ENCODE measurements around the gene FUNDC2.

Gene FUNDC2

DNA sequence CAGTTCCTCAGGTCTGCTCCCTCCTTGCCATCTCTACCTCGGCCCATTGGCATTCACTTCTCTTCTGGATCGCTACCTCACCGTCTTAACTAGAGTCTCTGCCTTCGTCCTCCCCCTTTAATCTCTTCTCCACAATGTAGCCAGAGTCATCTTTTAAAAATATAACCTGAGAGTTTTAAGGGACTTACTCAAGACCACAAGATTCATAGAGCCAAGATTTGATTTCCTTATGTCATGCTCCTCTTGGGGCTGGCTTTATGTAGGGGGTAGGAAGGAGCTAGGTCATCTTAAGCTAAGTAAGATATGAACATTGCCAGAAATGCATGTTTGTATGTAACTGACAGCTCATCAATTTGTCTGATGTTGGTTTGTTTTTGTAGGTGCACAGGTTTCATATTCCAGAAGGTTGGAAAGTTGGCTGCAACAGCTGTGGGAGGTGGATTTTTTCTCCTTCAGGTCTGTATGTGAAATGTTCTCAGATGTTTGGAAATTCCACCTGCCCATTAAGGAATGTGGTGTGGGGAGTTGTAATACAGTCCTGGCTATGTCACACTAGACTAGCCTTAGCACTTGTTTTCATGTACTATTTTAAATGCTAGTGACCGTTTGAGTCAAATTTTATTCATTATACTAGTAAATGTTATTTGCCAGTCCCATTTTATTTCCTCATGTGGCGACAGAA is 19.6 kb downstream of the FUNDC2 start:
- Mint-ChIP-seq H3K36me3 (peaks cover 8 to 9% of the 10 kb centered on the region in 2 donors), H3K27me3 (no peaks in the 10 kb centered on the region), H3K9me3 (no peaks in the 10 kb centered on the region), H3K27ac (no peak overlapping the region), H3K4me3 (no peak overlapping the region), H3K4me1 (peaks cover 5 to 6% of the 10 kb centered on the region in 2 donors)
- no peak for ATAC-seq (replicated peaks)
- DNase-seq = no peak

DNA sequence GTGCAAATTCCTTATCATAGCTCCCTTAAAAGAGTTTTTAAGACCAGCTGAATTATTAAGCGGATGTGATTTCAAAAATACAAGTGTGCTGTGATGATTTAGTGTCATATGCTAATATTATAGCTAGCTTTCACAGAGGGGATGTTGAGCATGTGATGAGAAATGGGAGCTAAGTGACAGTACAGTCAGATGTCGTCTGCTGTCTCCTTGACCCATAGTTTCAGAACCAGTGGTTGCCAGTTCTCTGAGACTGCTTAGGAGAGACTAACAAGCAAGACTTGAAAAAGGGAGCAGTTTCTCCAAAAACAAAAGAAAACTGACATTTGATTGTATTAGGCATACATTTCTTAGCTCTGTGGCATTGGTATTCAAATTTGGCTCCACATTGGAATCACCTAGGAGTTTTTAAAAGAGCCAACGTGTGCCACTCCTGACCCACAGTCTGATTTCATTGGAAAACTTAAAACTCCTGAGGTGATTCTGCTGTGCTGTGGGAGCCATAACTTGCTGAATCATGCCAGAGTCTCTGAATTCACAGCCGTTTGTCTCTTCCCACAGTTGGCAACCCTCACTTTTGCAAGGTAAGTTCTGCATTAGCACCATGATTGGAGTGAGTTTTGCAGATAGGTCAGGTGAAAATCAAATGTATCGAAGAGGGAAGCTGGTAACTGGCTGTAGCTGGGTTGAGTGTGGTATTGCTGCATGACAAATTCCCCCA is 20.3 kb downstream of the FUNDC2 start:
- Mint-ChIP-seq H3K4me3 (no peak overlapping the region), H3K27ac (no peak overlapping the region)

DNA sequence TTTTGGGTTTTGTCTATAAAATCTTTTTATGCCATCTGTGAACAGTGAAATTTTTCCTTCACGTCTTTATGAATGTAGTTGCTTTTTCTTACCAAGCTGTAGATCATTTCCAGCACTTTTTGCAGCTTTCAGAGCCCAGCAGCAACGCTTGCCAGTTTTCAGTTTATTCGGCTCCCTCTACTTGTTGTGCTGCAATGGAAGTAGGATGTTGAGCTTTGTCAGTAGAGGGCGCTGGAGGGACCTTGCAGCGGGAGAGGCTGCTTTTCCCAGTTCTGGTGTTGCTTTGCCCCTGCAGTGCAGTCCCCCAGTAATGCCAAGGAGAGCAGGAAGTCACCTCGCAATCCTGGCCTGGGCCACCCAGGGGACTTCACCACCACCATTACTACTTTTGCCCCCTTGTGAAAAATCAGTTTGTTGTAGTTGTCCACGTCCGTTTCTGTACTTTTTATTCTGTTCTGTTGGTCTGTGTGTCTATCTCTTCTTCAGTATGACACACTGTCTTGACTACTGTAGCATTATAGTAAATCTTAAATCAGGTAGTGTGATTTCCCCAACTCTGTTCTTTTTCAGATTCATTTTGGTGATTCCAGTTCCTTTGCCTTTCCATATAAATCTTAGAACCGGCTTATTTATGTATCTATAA is 22.5 kb downstream of the FUNDC2 start:
- peak in 1 of 2 donors; percentile 33 for ATAC-seq (replicated peaks)
- Mint-ChIP-seq H3K4me3 (no peak overlapping the region), H3K9me3 (no peaks in the 10 kb centered on the region)

More for the DNA sequence above, 20.3 kb downstream of the FUNDC2 start:
- ATAC-seq (replicated peaks) (no peak), DNase-seq (no peak)
- Mint-ChIP-seq H3K9me3 (no peaks in the 10 kb centered on the region), H3K27me3 (no peaks in the 10 kb centered on the region), H3K36me3 (peaks cover 11 to 13% of the 10 kb centered on the region in 2 donors), H3K4me1 (peaks cover 5 to 6% of the 10 kb centered on the region in 2 donors)

DNA sequence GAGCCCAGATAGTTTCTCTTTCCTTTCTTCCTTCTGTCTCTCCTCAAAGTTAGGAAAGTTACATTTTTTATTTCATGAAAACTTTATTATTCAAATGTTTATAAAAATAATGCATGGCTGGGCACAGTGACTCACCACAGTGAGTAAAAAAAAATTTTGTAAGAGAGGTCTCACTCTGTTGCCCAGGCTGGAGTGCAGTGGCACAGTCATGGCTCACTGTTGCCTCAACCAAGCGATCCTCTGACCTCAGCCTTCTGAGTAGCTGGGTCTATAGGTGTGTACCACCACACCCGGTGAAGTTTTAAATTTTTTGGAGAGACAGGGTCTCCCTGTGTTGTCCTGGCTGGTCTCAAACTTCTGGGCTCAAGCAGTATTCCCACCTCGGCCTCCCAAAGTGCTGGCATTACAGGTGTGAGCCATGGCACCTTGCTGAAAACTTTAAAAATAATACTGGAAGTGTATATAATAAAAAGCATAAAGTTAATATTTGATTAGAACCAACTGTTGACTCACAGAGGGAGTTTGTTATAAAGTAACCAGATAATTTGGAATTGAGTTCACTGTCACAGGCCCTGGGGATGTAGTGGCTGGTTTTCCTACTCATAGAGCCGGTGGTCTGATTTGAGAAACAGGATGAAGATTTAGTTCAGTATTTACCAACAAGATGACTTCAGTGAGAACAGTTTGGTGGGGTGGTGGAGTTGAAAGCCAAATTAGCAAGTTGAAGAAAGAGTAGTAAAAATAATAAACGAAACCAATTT is 26.3 kb downstream of the FUNDC2 start:
- peaks cover 0 to 7% of the 10 kb centered on the region in 2 donors for H3K4me1 Mint-ChIP-seq

More for the DNA sequence above, 22.5 kb downstream of the FUNDC2 start:
- no peak for DNase-seq
- Mint-ChIP-seq H3K36me3 (peaks cover 11 to 14% of the 10 kb centered on the region in 2 donors), H3K27me3 (no peaks in the 10 kb centered on the region), H3K4me1 (peaks cover 4% of the 10 kb centered on the region in 2 donors), H3K27ac (no peak overlapping the region)

DNA sequence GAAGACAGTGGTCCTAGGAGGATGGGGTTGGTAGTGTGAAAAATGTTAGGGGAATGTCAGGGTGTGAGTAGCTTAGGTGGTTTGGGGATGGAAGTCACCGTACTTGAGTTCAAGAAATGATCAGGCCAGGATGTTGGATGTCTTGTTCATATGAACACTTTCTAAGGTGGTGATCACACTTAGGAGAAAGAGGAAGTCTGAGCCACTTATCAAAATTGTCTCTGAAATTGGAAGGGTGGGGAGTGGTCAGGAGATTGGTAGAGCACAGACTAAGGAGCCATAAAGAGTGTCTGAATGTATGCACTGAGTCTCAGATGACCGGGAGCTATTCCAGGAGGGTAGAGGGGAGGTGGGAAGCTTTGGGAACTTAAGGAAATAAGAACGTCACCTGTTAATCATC is 27.0 kb downstream of the FUNDC2 start:
- peaks cover 0 to 7% of the 10 kb centered on the region in 2 donors for H3K4me1 Mint-ChIP-seq
- ATAC-seq (replicated peaks) (no peak), DNase-seq (no peak)
- H3K9me3 Mint-ChIP-seq = no peaks in the 10 kb centered on the region
- peak overlapping the region; percentile 11 for H3K27ac Mint-ChIP-seq
- no peak overlapping the region for H3K4me3 Mint-ChIP-seq
- peaks cover 7 to 12% of the 10 kb centered on the region in 2 donors for H3K36me3 Mint-ChIP-seq
- no peaks in the 10 kb centered on the region for H3K27me3 Mint-ChIP-seq

More for the DNA sequence above, 26.3 kb downstream of the FUNDC2 start:
- Mint-ChIP-seq H3K27me3 (no peaks in the 10 kb centered on the region), H3K4me3 (no peak overlapping the region), H3K27ac (no peak overlapping the region), H3K36me3 (peaks cover 7 to 12% of the 10 kb centered on the region in 2 donors), H3K9me3 (no peaks in the 10 kb centered on the region)
- DNase-seq (no peak), ATAC-seq (replicated peaks) (peak in 1 of 2 donors; percentile 41)

DNA sequence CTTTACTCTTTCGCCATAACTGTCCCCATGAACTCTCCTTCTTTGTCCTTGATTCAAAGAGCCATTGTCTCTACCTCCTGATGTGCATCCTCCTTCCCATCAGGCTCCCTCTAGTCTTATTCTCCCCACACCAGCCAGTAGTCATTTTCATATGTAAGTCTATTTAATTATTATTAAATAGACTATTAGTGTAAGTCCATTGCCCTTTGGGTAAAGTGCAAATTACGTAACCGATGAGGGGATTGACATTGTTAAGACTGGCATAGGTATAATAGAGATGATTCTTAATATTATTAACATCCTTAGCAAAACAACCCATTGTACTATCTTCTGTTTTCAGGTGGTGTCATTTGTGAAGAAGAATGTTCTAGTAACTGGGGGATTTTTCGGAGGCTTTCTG is 27.6 kb downstream of the FUNDC2 start:
- Mint-ChIP-seq H3K4me1 (peaks cover 0 to 6% of the 10 kb centered on the region in 2 donors), H3K27ac (no peak overlapping the region), H3K9me3 (no peaks in the 10 kb centered on the region), H3K36me3 (peaks cover 7 to 12% of the 10 kb centered on the region in 2 donors), H3K27me3 (no peaks in the 10 kb centered on the region), H3K4me3 (no peak overlapping the region)
- DNase-seq = no peak
- no peak for ATAC-seq (replicated peaks)

DNA sequence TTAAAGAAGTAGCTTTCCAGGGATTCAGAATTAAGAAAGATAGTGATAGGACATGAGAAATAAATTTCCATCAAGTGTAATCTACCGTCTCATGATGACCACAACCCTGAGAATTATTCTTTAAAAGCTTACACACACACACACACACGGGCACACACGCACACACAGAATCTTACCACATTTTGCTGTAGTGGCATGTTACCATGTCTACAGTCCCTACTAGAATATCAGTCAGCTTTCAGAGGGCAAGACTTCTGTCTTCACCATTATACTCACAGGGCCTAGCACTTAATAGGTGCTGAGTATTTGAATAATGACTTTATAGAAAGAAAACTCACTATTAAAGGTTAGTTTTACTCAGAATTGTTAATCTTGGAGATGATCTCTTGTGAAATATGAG is 28.9 kb downstream of the FUNDC2 start:
- H3K27me3 Mint-ChIP-seq = no peaks in the 10 kb centered on the region
- peaks cover 0 to 5% of the 10 kb centered on the region in 2 donors for H3K4me1 Mint-ChIP-seq
- peaks cover 5 to 12% of the 10 kb centered on the region in 2 donors for H3K36me3 Mint-ChIP-seq
- H3K9me3 Mint-ChIP-seq = no peaks in the 10 kb centered on the region
- DNase-seq (no peak), ATAC-seq (replicated peaks) (no peak)
- H3K4me3 Mint-ChIP-seq = no peak overlapping the region
- H3K27ac Mint-ChIP-seq = no peak overlapping the region

DNA sequence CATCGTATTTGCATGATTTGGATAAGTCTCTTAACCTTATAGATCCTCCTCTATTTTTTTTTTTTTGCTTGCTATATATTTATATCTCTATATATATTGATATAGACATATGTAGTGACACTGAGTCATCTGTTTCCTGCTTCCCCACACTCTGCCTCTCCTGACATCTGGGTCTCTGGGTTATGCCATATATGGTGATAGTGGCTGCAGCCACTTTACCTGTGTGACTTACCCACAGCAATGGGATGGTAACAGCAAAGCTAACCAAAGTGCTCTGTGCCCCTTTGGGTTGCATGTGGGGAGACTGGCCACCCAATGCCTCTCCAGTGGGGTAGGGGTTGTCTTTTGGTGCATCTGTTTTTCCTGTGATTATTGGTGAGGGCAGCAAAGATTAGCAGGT is 29.8 kb downstream of the FUNDC2 start:
- H3K4me3 Mint-ChIP-seq = no peak overlapping the region
- DNase-seq = no peak

DNA sequence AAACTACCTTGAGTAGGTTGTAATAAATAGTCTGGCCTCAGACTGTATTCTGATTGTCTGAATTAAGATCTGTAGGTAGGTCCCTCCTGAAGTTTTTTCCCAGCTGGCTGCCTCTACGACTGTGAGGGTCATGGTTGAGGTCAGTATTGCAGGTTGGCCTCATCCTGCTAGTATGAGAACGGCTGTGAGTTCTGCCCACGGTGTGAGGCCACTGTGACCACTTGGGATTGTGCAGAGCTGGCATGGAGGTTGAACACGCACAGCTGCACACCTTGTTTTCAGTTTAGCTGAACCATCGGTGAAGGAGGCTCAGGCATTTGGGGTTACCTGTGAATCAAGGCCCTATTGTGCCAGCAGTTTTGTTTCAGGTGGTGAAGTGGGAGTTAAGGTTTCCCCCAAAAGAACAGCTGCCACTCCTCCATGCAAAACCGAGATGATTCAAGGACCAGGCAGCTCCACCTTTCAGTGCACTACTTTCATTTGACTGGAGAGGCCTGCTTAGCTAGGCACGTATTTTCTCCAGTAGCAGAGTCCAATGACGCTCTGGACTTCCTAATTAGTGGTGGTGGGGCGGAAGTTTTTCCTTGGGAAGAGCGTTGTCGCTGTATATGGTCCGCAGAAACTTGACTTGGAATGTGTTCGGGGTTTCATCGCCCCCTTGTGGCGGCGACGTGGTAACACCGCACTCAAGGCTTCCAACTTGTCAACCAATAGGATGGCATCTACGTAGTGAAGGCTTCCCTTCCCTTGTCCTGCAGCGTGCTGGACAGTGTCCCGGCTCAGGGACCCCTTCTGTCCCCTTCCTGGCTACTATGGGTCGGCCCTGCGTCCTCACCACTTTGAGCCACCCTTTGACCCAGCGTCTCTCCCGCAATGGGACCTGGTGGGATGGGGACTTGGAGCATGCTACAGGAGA is 30.5 kb downstream of the FUNDC2 start:
- no peaks in the 10 kb centered on the region for H3K9me3 Mint-ChIP-seq
- peaks cover 0 to 5% of the 10 kb centered on the region in 2 donors for H3K4me1 Mint-ChIP-seq
- peak overlapping the region; percentile 81 for H3K27ac Mint-ChIP-seq
- H3K27me3 Mint-ChIP-seq = no peaks in the 10 kb centered on the region
- DNase-seq (peak; percentile 16), ATAC-seq (replicated peaks) (peak; percentile 78 to 85)
- H3K36me3 Mint-ChIP-seq = peaks cover 1 to 7% of the 10 kb centered on the region in 2 donors
- H3K4me3 Mint-ChIP-seq = peak overlapping the region; percentile 70 to 71

More for the DNA sequence above, 29.8 kb downstream of the FUNDC2 start:
- H3K36me3 Mint-ChIP-seq = peaks cover 4 to 11% of the 10 kb centered on the region in 2 donors
- no peak for ATAC-seq (replicated peaks)
- H3K27me3 Mint-ChIP-seq = no peaks in the 10 kb centered on the region
- H3K4me1 Mint-ChIP-seq = peaks cover 0 to 5% of the 10 kb centered on the region in 2 donors
- no peaks in the 10 kb centered on the region for H3K9me3 Mint-ChIP-seq
- no peak overlapping the region for H3K27ac Mint-ChIP-seq

DNA sequence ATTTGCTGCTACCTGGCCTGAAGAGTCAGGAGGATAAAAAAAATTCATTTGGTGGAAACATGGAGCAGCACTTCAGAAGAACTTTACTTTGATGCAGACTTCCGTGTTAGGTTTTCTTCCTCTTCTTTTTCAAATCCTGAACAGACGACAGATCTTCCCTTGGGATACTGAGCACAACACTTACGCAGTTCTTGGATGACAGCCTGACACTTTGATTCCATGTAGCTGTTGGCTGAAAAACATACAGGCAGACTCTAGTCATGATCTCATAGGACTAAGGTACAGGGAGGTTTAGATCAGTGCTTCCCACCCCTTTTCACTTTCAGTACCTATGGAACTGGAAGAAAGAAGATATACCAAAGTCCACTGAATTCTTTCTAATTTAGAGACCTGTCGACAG is 35.1 kb downstream of the FUNDC2 start:
- H3K4me3 Mint-ChIP-seq = no peak overlapping the region
- no peaks in the 10 kb centered on the region for H3K27me3 Mint-ChIP-seq
- peaks cover 0 to 1% of the 10 kb centered on the region in 2 donors for H3K36me3 Mint-ChIP-seq
- H3K9me3 Mint-ChIP-seq = no peaks in the 10 kb centered on the region
- ATAC-seq (replicated peaks) (no peak), DNase-seq (no peak)
- H3K27ac Mint-ChIP-seq = no peak overlapping the region
- peaks cover 0 to 5% of the 10 kb centered on the region in 2 donors for H3K4me1 Mint-ChIP-seq

DNA sequence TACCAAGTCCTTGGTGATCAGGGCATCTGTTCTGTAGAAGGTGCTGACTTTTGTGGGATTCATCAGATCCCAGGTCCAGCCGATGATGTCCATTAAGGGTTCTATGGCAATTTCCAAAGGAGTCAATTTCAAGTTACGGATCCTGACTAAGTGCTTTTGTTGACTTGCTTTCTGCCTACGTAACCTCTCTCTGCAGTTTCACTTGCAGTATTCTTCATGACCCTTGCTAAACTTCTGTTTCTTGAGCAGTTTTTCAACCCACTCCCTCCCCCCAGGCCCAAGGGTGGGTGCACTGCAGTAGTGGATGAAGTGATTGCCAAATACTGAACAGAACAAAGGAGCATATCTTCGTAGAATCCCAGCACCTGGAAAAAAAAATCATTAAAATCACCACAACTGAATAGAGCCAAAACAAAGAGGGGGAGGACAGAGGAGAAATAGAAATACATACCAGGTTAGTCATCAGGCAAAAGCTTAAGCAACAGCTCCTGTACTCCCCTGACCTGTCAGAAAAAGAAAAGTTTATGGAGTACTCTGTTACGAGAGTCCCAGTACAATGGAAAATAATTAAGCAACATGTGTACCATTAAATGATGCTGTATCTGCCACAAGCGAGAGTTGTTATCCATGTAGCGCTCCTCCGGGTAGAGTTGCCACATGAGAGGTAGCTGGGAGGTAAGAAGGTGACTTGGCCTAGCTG is 38.5 kb downstream of the FUNDC2 start:
- H3K36me3 Mint-ChIP-seq = peaks cover 0 to 1% of the 10 kb centered on the region in 2 donors
- peaks cover 5 to 9% of the 10 kb centered on the region in 2 donors for H3K4me1 Mint-ChIP-seq
- no peaks in the 10 kb centered on the region for H3K9me3 Mint-ChIP-seq
- DNase-seq (no peak), ATAC-seq (replicated peaks) (no peak)
- no peaks in the 10 kb centered on the region for H3K27me3 Mint-ChIP-seq
- no peak overlapping the region for H3K4me3 Mint-ChIP-seq
- no peak overlapping the region for H3K27ac Mint-ChIP-seq

DNA sequence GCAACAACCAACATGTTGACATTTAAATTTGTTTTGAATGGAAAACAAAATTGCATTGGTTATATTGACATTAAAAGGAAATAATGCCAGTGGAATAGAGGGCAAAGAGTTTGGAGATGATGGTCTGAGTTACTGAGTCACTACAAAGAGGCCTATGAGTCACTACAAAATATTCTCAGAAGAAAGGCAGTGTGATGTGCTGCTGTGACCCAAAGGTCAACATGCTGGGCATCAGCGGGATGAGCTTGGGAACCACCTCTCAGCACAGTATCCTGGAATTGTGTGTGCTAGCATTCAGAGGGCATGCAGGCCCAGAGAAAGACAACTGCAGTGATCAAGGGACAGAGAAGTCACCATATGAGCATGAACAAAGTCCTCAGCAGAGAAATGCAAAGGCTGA is 41.5 kb downstream of the FUNDC2 start:
- H3K4me3 Mint-ChIP-seq = peak overlapping the region in 1 of 2 donors; percentile 30
- H3K9me3 Mint-ChIP-seq = no peaks in the 10 kb centered on the region
- peaks cover 0 to 4% of the 10 kb centered on the region in 2 donors for H3K36me3 Mint-ChIP-seq
- H3K27ac Mint-ChIP-seq = no peak overlapping the region
- DNase-seq (no peak), ATAC-seq (replicated peaks) (no peak)
- peaks cover 7 to 16% of the 10 kb centered on the region in 2 donors for H3K4me1 Mint-ChIP-seq
- no peaks in the 10 kb centered on the region for H3K27me3 Mint-ChIP-seq

DNA sequence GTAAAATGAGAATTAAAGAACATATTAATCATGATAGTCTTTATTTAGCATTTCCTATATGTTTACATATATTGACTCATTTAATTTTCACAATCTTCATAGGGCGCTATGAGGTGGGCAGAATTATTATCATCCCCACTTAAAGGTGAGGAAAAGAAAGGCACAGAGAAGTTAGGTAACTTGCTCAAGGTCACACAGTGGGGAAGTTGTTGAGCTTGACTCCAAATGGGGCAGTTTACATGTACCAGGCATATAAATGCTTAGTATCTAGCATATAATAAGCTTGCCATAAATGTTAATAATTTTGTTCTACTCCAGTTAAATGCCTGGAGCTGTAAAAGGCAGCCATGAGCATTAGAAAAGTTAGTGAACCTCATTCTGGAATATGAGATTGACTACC is 42.8 kb downstream of the FUNDC2 start:
- no peak overlapping the region for H3K27ac Mint-ChIP-seq
- peaks cover 15 to 29% of the 10 kb centered on the region in 2 donors for H3K4me1 Mint-ChIP-seq

More for the DNA sequence above, 42.8 kb downstream of the FUNDC2 start:
- ATAC-seq (replicated peaks) = no peak
- no peak for DNase-seq
- H3K36me3 Mint-ChIP-seq = peaks cover 9 to 14% of the 10 kb centered on the region in 2 donors
- H3K4me3 Mint-ChIP-seq = peak overlapping the region; percentile 85
- no peaks in the 10 kb centered on the region for H3K27me3 Mint-ChIP-seq
- H3K9me3 Mint-ChIP-seq = no peaks in the 10 kb centered on the region
